ENCODE measurements around the gene SEC11C. TPM values are rescaled to one million over a fixed set of nuclear protein-coding genes. Genes with fewer than 3 reads are reported as not detected.

SEC11C gene
- total RNA-seq, 1 donor from 2014 or later: 53.4 TPM

- Histone ChIP-seq H3K4me1 (no peaks in the 10 kb centered on the region), H3K27me3 (no peaks in the 10 kb centered on the region), H3K27ac (no peak overlapping the region), H3K36me3 (no peaks in the 10 kb centered on the region), H3K4me3 (no peak overlapping the region), H3K9ac (no peak overlapping the region), H3K4me2 (no peak overlapping the region), H3K9me3 (ENCODE audit: low read depth) (no peaks in the 10 kb centered on the region), H2AFZ (replicated peaks) (no peak overlapping the region), H3F3A (ENCODE audit: low read depth) (no peaks in the 10 kb centered on the region), H4K20me1 (ENCODE audit: low read depth) (no peaks in the 10 kb centered on the region), H3K79me2 (ENCODE audit: low read depth) (peaks cover 14% of the 10 kb centered on the region)
- H3K9me3 Mint-ChIP-seq: no peaks in the 10 kb centered on the region
- H3K27me3 Mint-ChIP-seq (ENCODE audit: insufficient read depth, low read depth): peaks cover 4% of the 10 kb centered on the region
- H3K36me3 Mint-ChIP-seq: peaks cover 5% of the 10 kb centered on the region
- no peak overlapping the region for H3K27ac Mint-ChIP-seq
- H3K4me3 Mint-ChIP-seq: no peak overlapping the region
- no peak for TF ChIP-seq CTCF (IDR thresholded peaks at IDR 0.05)
- TF ChIP-seq EZH2 (IDR thresholded peaks at IDR 0.05): no peak
- no peak for TF ChIP-seq EZH2phosphoT487 (IDR thresholded peaks at IDR 0.05)
- DNase-seq (ENCODE audit: low spot score): no peak
- peaks cover 4% of the 10 kb centered on the region for H3K4me1 Mint-ChIP-seq
Measured at GRCh38 chr18:59149007-59149406, 9.3 kb downstream of the SEC11C start.

DNA sequence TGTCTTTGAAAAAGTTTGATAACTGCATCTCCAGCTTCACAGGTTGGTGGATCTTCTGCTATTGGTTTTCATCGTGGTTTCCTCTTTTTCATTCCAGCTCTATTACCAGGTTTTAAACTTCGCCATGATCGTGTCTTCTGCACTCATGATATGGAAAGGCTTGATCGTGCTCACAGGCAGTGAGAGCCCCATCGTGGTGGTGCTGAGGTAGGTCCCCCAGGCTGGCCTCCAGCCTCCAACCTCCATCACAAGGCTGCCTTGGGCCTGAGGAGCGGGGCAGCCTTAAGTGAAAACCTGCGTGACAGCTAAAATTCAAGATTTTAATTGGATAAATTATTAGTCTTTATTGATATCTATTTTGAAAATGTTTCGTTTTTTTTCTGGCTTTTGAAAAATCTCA, 9.7 kb downstream of the SEC11C start:
- Histone ChIP-seq H3K4me1 (no peaks in the 10 kb centered on the region), H3K36me3 (no peaks in the 10 kb centered on the region), H3K79me2 (ENCODE audit: low read depth) (peaks cover 10% of the 10 kb centered on the region), H4K20me1 (ENCODE audit: low read depth) (no peaks in the 10 kb centered on the region), H3K4me2 (no peak overlapping the region), H3K9me3 (ENCODE audit: low read depth) (no peaks in the 10 kb centered on the region), H3K9ac (no peak overlapping the region), H3K27me3 (no peaks in the 10 kb centered on the region), H3K4me3 (no peak overlapping the region), H3K27ac (no peak overlapping the region), H3F3A (ENCODE audit: low read depth) (no peaks in the 10 kb centered on the region), H2AFZ (replicated peaks) (no peak overlapping the region)
- peaks cover 4% of the 10 kb centered on the region for H3K4me1 Mint-ChIP-seq
- no peak for TF ChIP-seq EZH2phosphoT487 (IDR thresholded peaks at IDR 0.05)
- no peak for TF ChIP-seq EZH2 (IDR thresholded peaks at IDR 0.05)
- no peak for TF ChIP-seq CTCF (IDR thresholded peaks at IDR 0.05)
- H3K9me3 Mint-ChIP-seq: no peaks in the 10 kb centered on the region
- DNase-seq (ENCODE audit: low spot score): no peak
- H3K27ac Mint-ChIP-seq: no peak overlapping the region
- peaks cover 5% of the 10 kb centered on the region for H3K36me3 Mint-ChIP-seq
- peaks cover 4% of the 10 kb centered on the region for H3K27me3 Mint-ChIP-seq (ENCODE audit: insufficient read depth, low read depth)
- no peak overlapping the region for H3K4me3 Mint-ChIP-seq

GRCh38 chr18:59150236-59150635, 10.6 kb downstream of the SEC11C start:
- Histone ChIP-seq H3K27me3 (no peaks in the 10 kb centered on the region), H3F3A (ENCODE audit: low read depth) (no peaks in the 10 kb centered on the region), H3K79me2 (ENCODE audit: low read depth) (peaks cover 1% of the 10 kb centered on the region), H3K4me1 (no peaks in the 10 kb centered on the region), H2AFZ (replicated peaks) (no peak overlapping the region), H3K9me3 (ENCODE audit: low read depth) (no peaks in the 10 kb centered on the region), H3K9ac (no peak overlapping the region), H3K36me3 (no peaks in the 10 kb centered on the region), H3K27ac (no peak overlapping the region), H3K4me2 (no peak overlapping the region), H4K20me1 (ENCODE audit: low read depth) (no peaks in the 10 kb centered on the region), H3K4me3 (no peak overlapping the region)
- Mint-ChIP-seq H3K36me3 (peaks cover 5% of the 10 kb centered on the region), H3K27ac (no peak overlapping the region), H3K4me1 (peaks cover 8% of the 10 kb centered on the region), H3K27me3 (ENCODE audit: insufficient read depth, low read depth) (peaks cover 4% of the 10 kb centered on the region), H3K9me3 (no peaks in the 10 kb centered on the region), H3K4me3 (no peak overlapping the region)
- DNase-seq (ENCODE audit: low spot score): no peak
- TF ChIP-seq EZH2 (IDR thresholded peaks at IDR 0.05) (no peak), CTCF (IDR thresholded peaks at IDR 0.05) (no peak), EZH2phosphoT487 (IDR thresholded peaks at IDR 0.05) (no peak)

Data from neural progenitor cell (in vitro differentiated cells).